Panc1 (cell line): Measurements from ENCODE around the gene HTT. TPM values are rescaled to one million over a fixed set of nuclear protein-coding genes. Genes with fewer than 3 reads are reported as not detected.
A peak's percentile ranks its signal among the peaks of the same experiment; 100 is the strongest.

Experiments used
- ATAC-seq: fragments of 200-7000 bp; cut with Tn5 transposase; 2 replicates; pipeline ENCODE4 v1.9.1; 2020; ENCODE audit warnings: mild to moderate bottlenecking, moderate library complexity
- BruUV-seq: library from RNA; stranded (reverse); fragments of 400-500 nt; replicated peaks from 2 replicates; lab custom pipeline; 2021; lab: Mats Ljungman, UMichigan
- CTCF ChIA-PET: fragments of 300-600 bp; sonication (Branson Sonifier 250); formaldehyde crosslinking; loops from one replicate; lab custom pipeline; 2022; ENCODE audit warnings: antibody characterized with exemption; lab: Charles Lee
- POLR2A ChIA-PET: fragments of 300-600 bp; sonication (Branson Sonifier 250); formaldehyde crosslinking; loops from one replicate; lab custom pipeline; 2022; ENCODE audit warnings: antibody characterized with exemption; lab: Charles Lee
- DNase-seq: peaks from one replicate; pipeline ENCODE4 v3.0.0-alpha.2; 2010; ENCODE audit warnings: low read depth, low spot score
- H3K27ac ChIP-seq: 2 replicates; pipeline ENCODE4 v1.5.1; 2011; ENCODE audit warnings: mild to moderate bottlenecking, low read length, inconsistent platforms
- H3K27me3 ChIP-seq: fragments of 200-500 bp; sonication (Bioruptor generic); 2 replicates; pipeline ENCODE4 v1.6.0; 2014; ENCODE audit warnings: low read length, inconsistent platforms; ENCODE audit not compliant: control insufficient read depth, insufficient read depth
- H3K36me3 ChIP-seq: fragments of 200-500 bp; sonication (Bioruptor generic); 2 replicates; pipeline ENCODE4 v1.5.1; 2014; ENCODE audit warnings: inconsistent platforms, mild to moderate bottlenecking, low read length, moderate library complexity; ENCODE audit not compliant: control insufficient read depth, insufficient read depth
- H3K4me1 ChIP-seq: 2 replicates; pipeline ENCODE4 v1.5.1; 2011; ENCODE audit warnings: inconsistent platforms, mild to moderate bottlenecking, low read length, moderate library complexity; ENCODE audit not compliant: control insufficient read depth, insufficient read depth
- H3K4me3 ChIP-seq, 2 experiments: 2 replicates each; pipeline ENCODE4 v1.5.1; 2011 to 2012; ENCODE audit warnings: low read depth in 2 of 2, low read length in 2 of 2, mild to moderate bottlenecking in 2 of 2, inconsistent platforms in 1 of 2, moderate library complexity in 1 of 2
- H3K9me3 ChIP-seq: fragments of 200-500 bp; sonication (Bioruptor generic); 2 replicates; pipeline ENCODE4 v1.5.1; 2014; ENCODE audit warnings: low read depth, mild to moderate bottlenecking, inconsistent platforms, low read length, moderate library complexity; ENCODE audit not compliant: control insufficient read depth, insufficient read depth
- CTCF ChIP-seq: fragments of 450-650 bp; IDR thresholded peaks from 2 replicates; pipeline ENCODE4 v1.5.1; 2017; ENCODE audit warnings: mild to moderate bottlenecking
- POLR2AphosphoS5 ChIP-seq: IDR thresholded peaks from 2 replicates; pipeline ENCODE4 v1.6.1; 2012; ENCODE audit warnings: mild to moderate bottlenecking, low read depth, low read length, moderate library complexity
- SIN3A ChIP-seq: IDR thresholded peaks from 2 replicates; pipeline ENCODE4 v1.6.1; 2012; ENCODE audit warnings: low read depth, mild to moderate bottlenecking, low read length, moderate library complexity, borderline replicate concordance; ENCODE audit not compliant: insufficient read depth
- TCF7L2 ChIP-seq: IDR thresholded peaks from 2 replicates; pipeline ENCODE4 v1.6.1; 2011; ENCODE audit warnings: mild to moderate bottlenecking, low read depth, low read length, inconsistent platforms
- in situ Hi-C: cut with HindIII; loops from 2 replicates; pipeline ENCODE4 v1.10.0; 2016; ENCODE audit warnings: low sequenced_read_pairs, low pct_unique_long_range_greater_than_20kb
- intact Hi-C: fragments of 100-400 bp; cut with micrococcal nuclease; formaldehyde crosslinking; loops from one replicate; pipeline ENCODE4 v1.10.0; 2022; ENCODE audit not compliant: unreplicated experiment
- total RNA-seq: library from RNA; stranded (reverse); gene quantifications from one replicate; pipeline ENCODE4 v1.2.1, GENCODE V29; 2021; ENCODE audit not compliant: unreplicated experiment
- TF ChIP-seq, protein P1 (sequence below), 2 experiments: IDR thresholded peaks; 2 replicates each; pipeline ENCODE4 v1.6.1; 2011 to 2012; ENCODE audit warnings: low read depth in 2 of 2, control low read depth in 1 of 2, low read length in 1 of 2, mild to moderate bottlenecking in 1 of 2, moderate library complexity in 1 of 2; ENCODE audit not compliant: insufficient read depth in 1 of 2

HTT gene
- total RNA-seq, 1 experiment from 2014 or later, result 24.7 TPM

DNA sequence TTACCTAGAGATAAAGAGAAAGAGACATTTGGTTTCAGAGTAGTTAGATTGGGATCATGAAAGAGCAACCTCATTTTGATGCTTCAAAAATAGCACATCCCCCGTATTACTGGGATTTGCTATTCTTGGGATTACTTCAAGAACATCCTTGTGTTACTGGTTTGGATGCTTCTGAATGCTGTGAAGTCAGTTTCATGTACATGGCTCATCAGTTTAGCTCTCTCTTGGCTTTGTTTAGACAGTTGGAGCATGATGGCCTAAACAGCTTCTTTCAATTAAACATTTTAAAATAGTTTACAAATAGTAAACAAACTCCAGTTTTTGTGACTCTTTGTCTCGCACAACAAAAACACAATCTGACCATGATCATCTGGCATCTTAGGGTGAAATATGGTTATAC, 23.9 kb downstream of the HTT start:
- no peaks in the 10 kb centered on the region for H3K4me1 ChIP-seq
- ChIA-PET CTCF (no interaction called here), POLR2A (no interaction called here)
- TF ChIP-seq SIN3A (no peak), TCF7L2 (no peak), CTCF (no peak), POLR2AphosphoS5 (no peak)
- TF ChIP-seq, protein P1, sequence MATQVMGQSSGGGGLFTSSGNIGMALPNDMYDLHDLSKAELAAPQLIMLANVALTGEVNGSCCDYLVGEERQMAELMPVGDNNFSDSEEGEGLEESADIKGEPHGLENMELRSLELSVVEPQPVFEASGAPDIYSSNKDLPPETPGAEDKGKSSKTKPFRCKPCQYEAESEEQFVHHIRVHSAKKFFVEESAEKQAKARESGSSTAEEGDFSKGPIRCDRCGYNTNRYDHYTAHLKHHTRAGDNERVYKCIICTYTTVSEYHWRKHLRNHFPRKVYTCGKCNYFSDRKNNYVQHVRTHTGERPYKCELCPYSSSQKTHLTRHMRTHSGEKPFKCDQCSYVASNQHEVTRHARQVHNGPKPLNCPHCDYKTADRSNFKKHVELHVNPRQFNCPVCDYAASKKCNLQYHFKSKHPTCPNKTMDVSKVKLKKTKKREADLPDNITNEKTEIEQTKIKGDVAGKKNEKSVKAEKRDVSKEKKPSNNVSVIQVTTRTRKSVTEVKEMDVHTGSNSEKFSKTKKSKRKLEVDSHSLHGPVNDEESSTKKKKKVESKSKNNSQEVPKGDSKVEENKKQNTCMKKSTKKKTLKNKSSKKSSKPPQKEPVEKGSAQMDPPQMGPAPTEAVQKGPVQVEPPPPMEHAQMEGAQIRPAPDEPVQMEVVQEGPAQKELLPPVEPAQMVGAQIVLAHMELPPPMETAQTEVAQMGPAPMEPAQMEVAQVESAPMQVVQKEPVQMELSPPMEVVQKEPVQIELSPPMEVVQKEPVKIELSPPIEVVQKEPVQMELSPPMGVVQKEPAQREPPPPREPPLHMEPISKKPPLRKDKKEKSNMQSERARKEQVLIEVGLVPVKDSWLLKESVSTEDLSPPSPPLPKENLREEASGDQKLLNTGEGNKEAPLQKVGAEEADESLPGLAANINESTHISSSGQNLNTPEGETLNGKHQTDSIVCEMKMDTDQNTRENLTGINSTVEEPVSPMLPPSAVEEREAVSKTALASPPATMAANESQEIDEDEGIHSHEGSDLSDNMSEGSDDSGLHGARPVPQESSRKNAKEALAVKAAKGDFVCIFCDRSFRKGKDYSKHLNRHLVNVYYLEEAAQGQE (IDR thresholded peaks at IDR 0.05; ENCODE audit: insufficient read depth in 1 of 2, low read depth in 2 of 2, low read length in 1 of 2), result no peak
- no peak for ATAC-seq
- in situ Hi-C loops (no loop called here), intact Hi-C loops (no loop called here)
- H3K27me3 ChIP-seq, result no peaks in the 10 kb centered on the region
- no peak for DNase-seq
- no TSS peak for BruUV-seq
- no peak overlapping the region for H3K4me3 ChIP-seq
- no peak overlapping the region for H3K27ac ChIP-seq
- no peaks in the 10 kb centered on the region; the same call in 1 of the 2 replicates for H3K36me3 ChIP-seq
- no peaks in the 10 kb centered on the region for H3K9me3 ChIP-seq

- ChIA-PET POLR2A (no interaction called here), CTCF (interaction anchor here (0.8 kb wide), 1 partner anchor 23 kb away, joined by 3 read pairs; no protein-coding TSS in a partner anchor)
- peaks cover 3% of the 10 kb centered on the region; the same call in 1 of the 2 replicates for H3K36me3 ChIP-seq
Observed at GRCh38 chr4:3106339-3107186, 32.1 kb downstream of the HTT start.

More at GRCh38 chr4:3106339-3107186, 32.1 kb downstream of the HTT start:
- BruUV-seq, result no TSS peak
- DNase-seq, result peak; percentile 83
- no peaks in the 10 kb centered on the region for H3K27me3 ChIP-seq
- ATAC-seq, result peak; percentile 100
- intact Hi-C loops, result no loop called here
- H3K27ac ChIP-seq, result no peak overlapping the region
- H3K9me3 ChIP-seq, result no peaks in the 10 kb centered on the region
- no peak overlapping the region for H3K4me3 ChIP-seq
- no peaks in the 10 kb centered on the region for H3K4me1 ChIP-seq
- TF ChIP-seq SIN3A (no peak), CTCF (peak; percentile 95)
- in situ Hi-C loops, result no loop called here
